ENCODE data around the gene INSYN2A.

DNA sequence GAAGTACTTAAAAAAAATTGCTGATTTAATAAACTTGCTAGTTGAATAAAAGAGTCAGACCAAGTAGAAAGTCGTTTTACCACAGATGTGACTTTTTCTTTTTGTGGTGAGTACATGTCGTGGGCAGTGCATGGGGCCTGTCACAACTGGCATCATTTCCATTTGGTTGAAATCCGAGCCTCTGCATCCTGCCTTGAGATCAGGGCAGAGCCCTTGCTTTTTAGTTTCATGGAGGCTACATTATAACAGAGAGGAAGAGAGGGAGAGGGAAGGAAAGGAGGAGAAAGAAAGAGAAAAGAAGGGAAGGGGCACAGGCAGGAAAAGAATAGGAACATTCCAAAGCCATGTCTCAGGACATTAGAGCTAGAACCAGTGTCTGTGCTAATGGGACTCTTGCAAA lies 20.4 kb upstream of the INSYN2A start:
- TF ChIP-seq, protein P1, sequence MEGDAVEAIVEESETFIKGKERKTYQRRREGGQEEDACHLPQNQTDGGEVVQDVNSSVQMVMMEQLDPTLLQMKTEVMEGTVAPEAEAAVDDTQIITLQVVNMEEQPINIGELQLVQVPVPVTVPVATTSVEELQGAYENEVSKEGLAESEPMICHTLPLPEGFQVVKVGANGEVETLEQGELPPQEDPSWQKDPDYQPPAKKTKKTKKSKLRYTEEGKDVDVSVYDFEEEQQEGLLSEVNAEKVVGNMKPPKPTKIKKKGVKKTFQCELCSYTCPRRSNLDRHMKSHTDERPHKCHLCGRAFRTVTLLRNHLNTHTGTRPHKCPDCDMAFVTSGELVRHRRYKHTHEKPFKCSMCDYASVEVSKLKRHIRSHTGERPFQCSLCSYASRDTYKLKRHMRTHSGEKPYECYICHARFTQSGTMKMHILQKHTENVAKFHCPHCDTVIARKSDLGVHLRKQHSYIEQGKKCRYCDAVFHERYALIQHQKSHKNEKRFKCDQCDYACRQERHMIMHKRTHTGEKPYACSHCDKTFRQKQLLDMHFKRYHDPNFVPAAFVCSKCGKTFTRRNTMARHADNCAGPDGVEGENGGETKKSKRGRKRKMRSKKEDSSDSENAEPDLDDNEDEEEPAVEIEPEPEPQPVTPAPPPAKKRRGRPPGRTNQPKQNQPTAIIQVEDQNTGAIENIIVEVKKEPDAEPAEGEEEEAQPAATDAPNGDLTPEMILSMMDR (IDR thresholded peaks at IDR 0.05 in 8 of 11, conservative IDR thresholded peaks at IDR 0.05 in 3 of 11): no peak
- no peak for TF ChIP-seq POLR2A (IDR thresholded peaks at IDR 0.05)
